Activated CD4-positive, CD25-positive, alpha-beta regulatory T cell (primary cell): ENCODE measurements around the gene MFSD1.
"Not testable (repeated sequence)": the region's sequence is repeated elsewhere in the genome, so short reads cannot be mapped to it uniquely, and the experiment has no call there.

ENCODE experiments used
- DNase-seq, 4 experiments: peaks; one replicate each; lab custom pipeline; 2025; lab: John Stamatoyannopoulos, UW

The MFSD1 gene

DNA sequence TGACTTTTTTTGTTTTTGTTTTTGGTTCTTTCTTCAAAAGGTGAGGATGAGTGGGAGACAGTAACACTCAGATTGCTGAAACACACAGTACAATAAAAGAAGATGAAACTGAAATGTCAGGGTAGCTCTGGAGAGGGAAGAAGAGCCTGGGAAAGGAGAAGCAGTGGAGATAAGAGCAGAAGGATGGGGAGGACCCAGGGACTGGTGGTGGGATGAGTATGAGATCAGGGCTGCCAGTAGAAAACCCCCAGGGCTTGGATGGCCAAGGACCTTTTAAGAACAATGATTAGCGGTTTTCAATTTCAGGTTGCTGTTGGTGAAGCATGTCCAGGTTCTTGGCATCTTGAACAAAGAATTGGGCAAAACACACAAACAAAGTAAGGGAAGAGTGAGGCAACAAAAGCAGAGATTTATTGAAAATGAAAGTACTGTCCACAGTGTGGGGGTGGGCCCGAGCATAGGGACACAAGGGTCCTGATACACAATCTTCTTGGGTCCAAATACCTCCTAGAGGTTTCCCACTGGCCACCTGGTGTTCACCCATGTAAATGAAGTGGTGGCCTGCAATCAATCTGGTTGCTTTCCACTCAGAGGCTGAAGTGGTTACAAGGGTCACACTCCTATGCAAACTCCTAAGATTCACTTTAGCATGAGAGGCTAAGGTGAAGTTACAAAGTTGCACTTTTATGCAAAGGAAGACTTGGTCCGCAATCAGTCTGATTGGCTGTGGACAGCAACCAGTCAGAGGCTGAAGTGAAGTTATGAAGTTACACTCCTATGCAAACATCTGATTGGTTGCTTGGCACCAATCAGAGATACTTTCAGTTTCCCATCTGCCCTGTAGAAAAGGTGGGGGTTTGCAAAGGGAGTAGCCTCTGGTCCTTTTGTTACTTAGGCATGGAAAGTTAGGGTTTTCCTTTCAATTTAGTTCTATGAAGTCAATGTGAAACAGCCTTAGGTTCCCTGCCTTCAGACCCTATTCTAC is 26.1 kb upstream of the MFSD1 start:
- no peak for DNase-seq

GRCh38 chr3:158776531-158776930 is 25.3 kb upstream of the MFSD1 start:
- DNase-seq, result no peak

DNA sequence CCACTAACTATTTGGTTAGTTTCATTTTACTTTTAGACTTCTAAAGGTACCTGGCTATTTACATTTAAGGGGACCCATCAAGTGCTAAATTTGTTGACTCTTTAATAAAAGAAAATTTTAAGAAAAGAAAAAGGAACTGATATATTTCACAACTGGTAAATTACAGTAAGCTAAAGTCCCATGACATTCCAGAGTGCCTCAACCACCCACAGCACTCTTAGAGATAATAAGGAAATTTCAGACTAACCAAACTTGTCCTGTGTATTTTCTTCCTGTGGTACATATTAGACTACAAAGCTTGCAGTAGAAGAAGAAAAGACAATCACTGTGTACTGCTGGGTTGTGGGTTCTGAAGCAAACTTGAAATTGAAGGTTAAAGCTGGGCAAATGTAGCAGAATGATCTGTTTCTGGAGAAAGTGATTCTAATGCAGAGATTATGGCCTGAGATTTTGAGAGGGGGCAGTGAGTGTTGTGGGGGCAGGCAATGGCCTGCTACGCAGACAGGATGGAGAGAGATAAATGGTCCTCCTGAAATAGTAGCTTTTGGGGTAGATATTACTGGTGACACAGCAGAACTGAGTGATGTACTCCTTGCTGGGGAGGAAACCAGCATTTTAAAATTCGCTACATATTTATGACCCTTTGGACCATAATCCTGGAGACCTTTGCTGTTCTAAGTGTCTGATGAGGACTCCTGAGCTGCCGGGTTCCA is 24.5 kb upstream of the MFSD1 start:
- DNase-seq, result no peak

GRCh38 chr3:158780766-158781165 is 21.1 kb upstream of the MFSD1 start:
- no peak for DNase-seq

- no peak for DNase-seq
These were observed 20.7 kb upstream of the MFSD1 start for GRCh38 chr3:158781191-158781590.

GRCh38 chr3:158781849-158782248 is 20.0 kb upstream of the MFSD1 start:
- DNase-seq, result no peak

DNA sequence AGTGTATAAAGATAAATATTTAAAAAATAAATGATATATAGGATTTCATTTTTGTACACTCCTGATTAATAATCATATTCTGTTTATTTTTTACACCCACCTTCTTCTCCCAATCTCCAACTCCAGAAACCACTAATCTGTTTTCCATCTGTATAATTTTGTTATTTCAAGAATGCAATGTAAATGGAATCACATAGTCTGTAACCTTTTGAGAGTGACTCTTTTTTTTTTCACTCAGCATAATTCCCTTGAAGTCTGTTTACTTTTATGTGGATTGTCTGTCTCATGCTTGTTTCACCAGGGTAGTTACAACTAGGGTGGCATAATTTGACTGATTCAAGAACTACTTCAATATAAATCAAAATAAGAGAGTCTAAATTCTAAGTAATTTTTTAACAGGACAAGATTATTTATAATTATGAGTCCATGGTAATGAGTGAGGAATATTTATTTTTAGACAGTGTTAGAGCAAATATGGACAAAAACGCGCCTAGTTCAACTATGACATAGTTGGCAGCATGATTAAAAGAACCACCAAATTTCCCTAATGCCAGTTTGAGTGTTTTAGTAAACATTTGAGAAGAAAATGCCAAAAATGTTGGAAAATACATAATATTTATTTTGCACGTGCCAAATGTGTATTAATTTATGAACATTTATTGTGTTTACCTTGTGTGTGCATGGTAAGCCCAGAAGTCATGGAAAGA is 19.4 kb upstream of the MFSD1 start:
- DNase-seq, result no peak

DNA sequence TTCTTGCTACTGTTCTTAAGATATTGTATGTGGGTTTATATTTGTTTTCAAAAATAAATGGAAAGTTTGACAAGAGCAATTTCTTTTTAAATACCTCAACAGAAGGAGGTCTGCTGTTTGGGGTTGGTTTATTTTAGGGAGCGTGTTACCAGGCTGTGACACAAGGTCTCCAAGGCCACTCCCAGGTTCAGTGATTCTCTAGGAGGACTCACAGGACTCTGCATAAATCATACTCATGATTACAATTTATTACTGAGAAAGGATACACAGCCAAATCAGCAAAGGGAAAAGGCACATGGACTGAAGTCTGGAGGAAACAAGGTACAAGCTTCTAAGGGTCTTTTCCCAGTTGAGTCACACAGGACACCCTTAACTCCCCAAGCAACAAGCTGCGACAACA is 18.8 kb upstream of the MFSD1 start:
- DNase-seq, result no peak

DNA sequence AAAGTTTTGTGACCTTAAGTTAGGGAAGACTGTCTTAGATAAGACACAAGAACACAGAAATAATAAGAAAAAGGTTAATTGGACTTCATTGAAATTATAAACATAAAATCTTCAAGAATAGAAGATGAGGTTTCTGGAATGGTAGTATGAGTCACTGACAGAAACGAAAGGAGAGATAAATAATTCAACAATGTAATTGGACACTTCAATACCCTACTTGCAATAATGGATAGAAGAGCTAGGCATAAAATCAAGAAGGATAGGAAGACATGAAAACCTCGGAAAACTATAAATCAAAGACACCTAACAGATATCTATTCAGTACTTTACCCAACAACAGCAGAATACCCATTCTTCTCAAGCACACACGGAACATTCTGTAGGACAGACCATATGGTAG is 15.9 kb upstream of the MFSD1 start:
- DNase-seq, result no peak

- DNase-seq, result no peak
These were observed 13.4 kb upstream of the MFSD1 start for GRCh38 chr3:158788446-158788845.

GRCh38 chr3:158789592-158789991 is 12.3 kb upstream of the MFSD1 start:
- no peak for DNase-seq

DNA sequence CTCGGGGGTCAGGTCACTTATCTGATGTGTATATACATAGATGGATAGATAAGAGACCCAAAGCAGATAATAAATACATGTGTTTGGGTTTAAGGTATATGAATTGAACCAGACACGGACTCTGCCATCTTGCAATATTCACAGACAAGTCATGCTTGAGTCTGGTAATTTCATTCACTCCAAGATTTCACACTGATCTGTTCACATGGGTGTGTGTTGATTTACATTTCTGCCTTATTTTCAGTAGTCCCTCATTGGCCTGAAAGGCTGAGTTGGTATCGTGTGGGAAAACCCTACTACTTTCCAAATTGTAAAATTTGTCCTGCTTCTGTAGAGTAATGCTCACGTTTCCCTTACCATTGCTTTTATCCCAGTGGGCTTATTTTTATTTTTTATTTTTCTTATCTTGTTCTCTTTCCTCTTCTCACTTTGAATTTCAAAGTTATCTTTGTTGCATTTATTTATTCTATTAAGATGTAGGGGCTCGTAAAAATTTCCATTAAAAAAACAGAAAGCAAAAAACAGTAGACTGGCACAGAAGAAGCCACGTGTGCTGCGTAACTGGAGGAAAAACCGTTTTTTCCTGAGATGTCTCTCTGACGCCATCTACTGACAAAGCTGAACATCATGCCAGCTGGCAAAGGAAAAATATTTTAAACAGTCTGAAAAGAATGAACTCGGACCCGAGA is 10.8 kb upstream of the MFSD1 start:
- peak in 1 of 4 experiments; percentile 1 for DNase-seq

GRCh38 chr3:158791590-158791920 is 10.3 kb upstream of the MFSD1 start:
- not testable (repeated sequence) for DNase-seq

DNA sequence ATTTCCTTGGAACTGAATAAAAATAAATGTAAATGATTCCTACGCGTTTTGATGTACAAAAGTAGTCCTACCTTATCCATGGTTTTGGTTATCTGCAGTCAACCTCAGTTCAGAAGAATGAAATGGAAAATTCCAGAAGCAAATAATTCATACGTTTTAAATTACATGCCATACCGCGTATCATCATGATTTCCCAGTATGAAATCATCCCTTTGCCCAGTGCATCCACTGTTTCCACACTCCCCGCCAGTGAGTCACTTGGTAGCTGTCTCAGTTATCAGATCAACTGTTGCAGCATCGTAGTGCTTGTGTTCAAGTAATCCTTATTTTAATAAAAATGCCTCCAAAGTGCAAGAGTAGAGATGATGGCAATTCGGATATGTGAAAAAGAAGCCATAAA is 9.1 kb upstream of the MFSD1 start:
- DNase-seq, result no peak

DNA sequence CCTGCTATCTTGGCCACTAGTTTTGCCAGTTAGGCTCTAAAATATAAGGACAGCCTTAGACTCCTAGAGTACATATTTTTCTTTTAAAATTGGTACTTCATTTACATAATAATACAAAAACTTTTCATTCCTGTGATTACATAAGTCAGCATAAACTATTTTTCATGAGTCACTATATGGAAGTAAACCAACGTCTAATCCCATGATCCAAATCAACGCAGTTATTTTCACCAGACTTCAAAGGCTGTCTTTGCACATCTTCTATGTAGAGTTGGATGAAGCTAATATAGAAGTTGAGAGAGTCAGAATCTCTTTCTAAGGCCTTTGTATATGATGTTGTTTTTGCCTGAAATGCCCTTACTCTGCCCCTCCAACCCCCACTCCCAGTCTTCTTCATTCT is 7.6 kb upstream of the MFSD1 start:
- DNase-seq, result no peak

DNA sequence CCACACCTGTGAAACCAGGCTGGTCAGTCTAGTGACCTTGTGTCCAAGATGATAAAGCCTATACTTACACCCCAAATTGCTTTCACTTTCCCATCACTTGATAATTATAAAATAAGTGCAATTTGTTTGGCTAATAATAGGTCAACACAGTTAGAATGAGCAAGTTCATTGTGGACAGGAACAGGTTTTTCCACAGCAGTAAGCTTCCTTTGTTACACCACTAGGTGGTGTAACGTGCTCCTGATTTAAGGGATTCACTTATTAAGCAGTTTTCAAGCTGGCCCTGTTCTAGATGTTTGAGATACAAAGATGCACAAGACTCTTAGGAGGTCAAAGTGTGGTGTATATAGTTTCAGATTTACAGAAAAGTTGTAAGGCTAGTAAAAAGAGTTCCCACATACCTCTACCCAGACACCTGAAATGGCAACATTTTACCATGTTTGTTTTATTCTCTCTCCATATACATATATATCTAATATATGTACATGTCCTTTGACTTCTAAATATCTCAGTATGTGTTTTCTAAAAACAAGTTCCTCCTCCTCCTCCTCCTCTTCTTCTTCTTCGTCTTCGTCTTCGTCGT is 6.8 kb upstream of the MFSD1 start:
- DNase-seq, result no peak

DNA sequence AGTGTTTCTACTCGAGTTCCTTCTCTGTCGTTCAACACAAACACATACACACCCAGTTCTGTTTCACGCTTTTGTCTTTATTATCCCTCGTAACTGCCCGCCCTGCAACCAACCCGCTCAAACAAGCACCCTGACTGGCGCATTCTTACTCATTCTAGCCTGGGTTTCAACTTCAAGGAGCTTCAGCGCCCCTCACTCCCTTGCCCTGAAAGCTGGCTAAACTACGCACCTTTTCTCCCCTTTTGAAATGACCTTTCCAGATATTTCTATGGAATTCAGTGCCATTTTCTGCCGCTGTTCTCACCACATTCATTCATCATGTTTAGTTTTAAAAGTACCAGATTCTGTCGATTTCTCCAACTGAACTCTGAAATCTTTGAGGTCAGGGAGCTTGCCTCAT is 653 bp upstream of the MFSD1 start:
- DNase-seq, result no peak

DNA sequence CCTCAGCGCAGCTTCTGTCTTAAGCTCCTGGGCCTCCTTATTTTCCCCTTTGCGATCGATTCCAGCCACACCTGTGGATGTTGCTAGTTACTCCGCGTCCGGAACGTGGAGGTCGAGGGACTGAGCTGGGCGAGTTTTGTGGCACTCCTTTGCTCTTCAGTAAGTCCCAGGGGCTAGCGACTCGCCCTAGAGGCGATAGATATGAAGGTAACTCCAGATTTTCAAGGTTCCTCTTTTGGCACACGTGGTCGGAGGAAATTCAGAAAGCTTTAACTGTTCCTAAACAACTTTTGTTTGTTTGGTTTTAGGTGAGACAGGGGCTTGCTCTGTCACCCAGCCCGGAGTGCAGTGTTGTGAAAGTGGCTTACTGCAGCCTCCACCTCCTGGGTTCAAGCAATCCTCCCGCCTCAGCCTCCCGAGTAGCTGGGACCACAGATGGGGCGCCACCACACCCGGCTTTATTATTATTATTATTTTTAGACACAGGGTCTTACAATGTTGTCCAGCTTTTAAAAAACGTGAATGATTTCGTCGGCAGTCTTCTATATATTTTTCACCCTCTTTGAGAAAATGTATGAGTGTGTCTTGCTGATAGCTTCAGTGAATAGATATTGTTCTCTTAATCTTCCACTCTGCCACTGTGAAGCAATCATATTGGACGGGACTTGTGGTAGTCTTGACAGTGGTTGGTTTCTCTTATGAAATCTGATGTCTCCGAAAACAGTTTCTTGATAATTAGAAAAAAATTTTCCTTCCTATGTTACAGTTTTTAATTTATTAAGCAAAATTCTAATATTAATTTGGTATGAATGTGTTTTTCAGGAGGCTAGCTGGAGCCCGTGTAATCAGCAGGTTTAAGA is 785 bp downstream of the MFSD1 start:
- DNase-seq, result peak in 1 of 4 experiments; percentile 6

- DNase-seq, result no peak
These were observed 2.6 kb downstream of the MFSD1 start for GRCh38 chr3:158804441-158804840.

GRCh38 chr3:158808697-158809096 is 6.8 kb downstream of the MFSD1 start:
- no peak for DNase-seq

GRCh38 chr3:158809642-158810041 is 7.8 kb downstream of the MFSD1 start:
- DNase-seq, result no peak
